Keratinocyte (primary cell): ENCODE results near the gene DDIAS.

Experiments
- CTCF ChIP-seq, 3 experiments: IDR thresholded peaks in 1 of 3; conservative IDR thresholded peaks in 1 of 3; optimal IDR thresholded peaks in 1 of 3; 2 replicates in 2 of 3; 3 replicates in 1 of 3; pipeline versions ENCODE3 to v1.5.1; 2011; ENCODE audit warnings: low read length in 3 of 3, mild to moderate bottlenecking in 3 of 3, moderate library complexity in 2 of 3, control low read depth in 1 of 3, inconsistent platforms in 1 of 3; ENCODE audit not compliant: insufficient read depth in 2 of 3; ENCODE audit errors: extremely low read depth in 1 of 3
- EZH2 ChIP-seq: IDR thresholded peaks from one replicate; pipeline ENCODE4 v1.6.1; 2012; ENCODE audit warnings: inconsistent platforms, mild to moderate bottlenecking, low read length, moderate library complexity

DNA sequence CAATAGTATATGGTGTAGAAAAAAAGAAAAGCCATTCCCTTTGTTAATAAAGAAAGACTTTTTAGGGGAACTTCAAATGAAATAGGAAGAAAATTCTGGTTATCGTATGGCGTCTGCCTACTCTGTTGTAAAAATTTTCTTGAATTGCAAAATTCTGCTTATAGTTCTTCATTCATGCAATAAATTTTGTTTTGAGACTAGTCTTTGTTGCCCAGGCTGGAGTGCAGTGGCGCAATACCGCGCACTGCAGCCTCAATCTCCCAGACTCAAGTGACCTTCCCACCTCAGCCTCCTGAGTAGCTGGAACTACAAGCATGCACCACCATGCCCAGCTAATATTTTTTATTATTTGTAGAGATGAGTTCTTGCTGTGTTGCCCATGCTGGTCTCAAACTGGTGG, 5.8 kb downstream of the DDIAS start:
- no peak for TF ChIP-seq EZH2
- no peak for TF ChIP-seq CTCF (optimal IDR thresholded peaks at IDR 0.05 in 1 of 3, IDR thresholded peaks at IDR 0.05 in 1 of 3, conservative IDR thresholded peaks at IDR 0.05 in 1 of 3; ENCODE audit: extremely low read depth in 1 of 3, insufficient read depth in 2 of 3, low read length in 3 of 3)
